Measurements from ENCODE around the gene TACC2. TPM values are rescaled to one million over a fixed set of nuclear protein-coding genes. Genes with fewer than 3 reads are reported as not detected.
"Not testable (repeated sequence)": the region's sequence is repeated elsewhere in the genome, so short reads cannot be mapped to it uniquely, and the experiment has no call there.

TACC2 gene
- total RNA-seq, 1 experiment from 2014 or later = 5.5 TPM

DNA sequence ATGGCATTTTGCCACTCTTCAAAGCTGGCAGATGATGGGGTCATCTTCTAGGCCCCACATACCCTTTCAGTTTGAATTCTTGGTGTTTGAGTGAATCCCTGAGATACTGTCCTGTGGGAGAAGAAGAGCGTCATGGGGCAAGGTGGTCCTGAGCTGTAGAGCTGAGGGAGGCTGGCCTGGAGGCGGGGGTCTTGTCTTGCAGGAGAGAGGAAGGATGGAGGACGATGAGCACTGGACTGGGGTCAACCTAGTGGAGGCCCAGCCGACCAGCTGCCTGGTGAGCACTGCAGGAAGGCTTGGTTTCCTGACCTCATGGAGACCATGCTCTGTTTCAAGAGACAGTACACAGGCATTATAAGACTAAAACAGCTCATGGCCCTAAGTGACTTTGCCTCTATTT is 114.6 kb downstream of the TACC2 start:
- no peak for DNase-seq (ENCODE audit: low spot score)
- in situ Hi-C loops (cut with HindIII; ENCODE audit: low sequenced_read_pairs) = no loop called here

DNA sequence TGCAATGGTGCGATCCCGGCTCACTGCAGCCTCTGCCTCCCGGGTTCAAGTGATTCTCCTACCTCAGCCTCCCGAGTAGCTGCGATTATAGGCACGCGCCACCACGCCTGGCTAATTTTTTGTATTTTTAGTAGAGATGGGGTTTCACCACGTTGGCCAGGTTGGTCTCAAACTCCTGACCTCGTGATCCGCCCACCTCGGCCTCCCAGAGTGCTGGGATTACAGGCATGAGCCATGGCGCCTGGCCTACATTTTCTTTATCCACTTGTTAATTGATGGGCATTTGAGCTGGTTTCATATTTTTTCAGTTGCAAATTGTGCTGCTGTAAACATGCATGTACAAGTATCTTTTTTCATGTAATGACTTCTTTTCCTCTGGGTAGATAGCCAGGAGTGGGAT is 119.8 kb downstream of the TACC2 start:
- in situ Hi-C loops (cut with HindIII; ENCODE audit: low sequenced_read_pairs); DNase-seq (ENCODE audit: low spot score): not testable (repeated sequence)

DNA sequence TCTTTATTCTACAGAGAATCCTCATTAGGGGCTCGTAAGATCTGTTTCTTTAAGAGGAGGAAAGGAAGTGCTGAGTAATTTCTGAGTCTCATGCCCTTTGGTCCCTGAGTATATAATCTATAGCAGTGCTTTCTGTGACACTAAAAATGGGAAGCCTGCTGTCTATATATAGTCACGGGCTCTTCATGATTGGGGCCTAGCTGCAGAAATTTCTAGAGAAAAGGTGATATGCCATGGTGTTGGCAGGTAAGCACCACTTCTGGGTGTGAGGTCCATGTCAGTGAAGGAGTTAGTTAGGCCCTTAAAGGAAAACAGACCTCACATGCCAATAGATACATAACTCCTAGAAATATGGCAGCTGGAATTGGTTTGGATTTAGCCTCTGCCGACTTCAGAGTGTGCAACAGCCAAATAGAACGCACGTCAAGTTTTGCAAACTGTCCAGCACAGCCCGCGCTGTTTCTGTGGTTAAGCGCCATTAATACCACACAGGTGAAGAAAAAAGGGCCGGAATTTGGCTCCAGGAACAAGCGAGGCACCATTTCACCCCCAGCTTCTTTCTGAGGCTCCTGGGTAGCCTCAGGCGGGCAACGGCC is 123.2 kb downstream of the TACC2 start:
- in situ Hi-C loops (cut with HindIII; ENCODE audit: low sequenced_read_pairs) = no loop called here
- no peak for DNase-seq (ENCODE audit: low spot score)

DNA sequence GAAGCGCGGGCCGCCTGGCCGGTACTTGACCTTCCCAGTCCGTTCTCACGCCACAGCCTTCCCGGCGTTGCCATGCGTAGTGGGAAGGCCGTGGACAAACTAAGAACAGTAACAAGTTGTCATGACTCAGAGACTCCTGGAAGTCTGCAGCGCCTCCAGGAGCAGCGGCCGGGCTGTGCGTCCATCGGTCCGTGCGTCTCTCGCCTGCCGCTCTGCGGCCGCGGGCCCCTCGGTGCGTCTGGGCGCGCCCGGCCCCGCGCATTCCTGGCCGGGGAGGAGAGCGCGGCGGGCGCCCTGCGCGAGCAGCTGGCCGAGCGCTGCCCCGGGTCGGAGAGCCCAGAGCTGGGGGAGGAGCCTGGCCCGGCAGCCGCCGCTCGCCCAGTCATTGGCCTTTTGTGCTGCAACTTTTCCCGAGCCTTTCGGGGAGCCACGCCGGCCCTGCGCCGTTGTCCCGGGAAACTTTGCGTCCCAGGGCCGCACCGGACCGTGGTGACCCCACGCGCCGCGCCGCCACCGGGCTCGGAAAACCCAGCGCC is 123.7 kb downstream of the TACC2 start:
- in situ Hi-C loops (cut with HindIII; ENCODE audit: low sequenced_read_pairs) = no loop called here
- peak; percentile 26 for DNase-seq (ENCODE audit: low spot score)

DNA sequence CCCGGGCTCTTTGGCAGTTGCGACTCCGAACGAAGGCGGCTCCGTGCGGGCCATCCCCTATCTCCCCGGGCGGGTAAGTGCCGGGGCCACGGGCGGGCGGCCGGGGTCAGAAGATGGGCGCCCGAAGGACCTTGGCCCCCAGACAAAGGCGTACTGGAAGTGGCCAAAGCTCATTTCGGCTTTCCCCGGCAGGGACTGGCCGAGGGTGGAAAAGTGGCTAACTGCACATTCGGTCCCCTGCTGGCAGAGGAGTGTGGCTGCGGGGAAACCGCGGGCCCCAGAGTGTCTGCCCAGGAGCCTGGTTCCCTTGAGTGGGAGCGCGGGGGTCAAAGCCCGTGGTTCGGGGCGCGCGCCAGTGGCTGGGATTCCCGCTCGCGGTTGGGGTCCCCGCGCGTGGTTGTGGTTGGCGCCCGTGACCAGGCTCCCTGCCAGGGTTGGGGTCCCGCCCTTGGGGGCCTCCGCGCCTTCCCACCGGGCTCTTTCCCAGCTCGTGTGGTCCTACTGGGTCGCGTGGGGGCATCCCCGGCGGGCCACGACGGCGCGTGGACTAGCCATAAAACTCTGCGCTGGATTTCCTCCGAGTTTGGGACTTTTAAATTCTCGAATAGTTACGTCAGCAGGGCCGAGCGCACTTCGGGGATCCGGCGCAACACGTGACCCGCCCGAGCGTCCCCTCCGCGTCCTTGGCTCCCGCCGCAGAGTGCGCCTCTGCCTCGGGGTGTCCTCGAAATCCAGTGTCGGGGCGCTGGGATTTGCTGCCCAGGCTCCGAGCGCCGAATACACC is 124.4 kb downstream of the TACC2 start:
- in situ Hi-C loops (cut with HindIII; ENCODE audit: low sequenced_read_pairs) = no loop called here
- DNase-seq (ENCODE audit: low spot score) = peak; percentile 12

DNA sequence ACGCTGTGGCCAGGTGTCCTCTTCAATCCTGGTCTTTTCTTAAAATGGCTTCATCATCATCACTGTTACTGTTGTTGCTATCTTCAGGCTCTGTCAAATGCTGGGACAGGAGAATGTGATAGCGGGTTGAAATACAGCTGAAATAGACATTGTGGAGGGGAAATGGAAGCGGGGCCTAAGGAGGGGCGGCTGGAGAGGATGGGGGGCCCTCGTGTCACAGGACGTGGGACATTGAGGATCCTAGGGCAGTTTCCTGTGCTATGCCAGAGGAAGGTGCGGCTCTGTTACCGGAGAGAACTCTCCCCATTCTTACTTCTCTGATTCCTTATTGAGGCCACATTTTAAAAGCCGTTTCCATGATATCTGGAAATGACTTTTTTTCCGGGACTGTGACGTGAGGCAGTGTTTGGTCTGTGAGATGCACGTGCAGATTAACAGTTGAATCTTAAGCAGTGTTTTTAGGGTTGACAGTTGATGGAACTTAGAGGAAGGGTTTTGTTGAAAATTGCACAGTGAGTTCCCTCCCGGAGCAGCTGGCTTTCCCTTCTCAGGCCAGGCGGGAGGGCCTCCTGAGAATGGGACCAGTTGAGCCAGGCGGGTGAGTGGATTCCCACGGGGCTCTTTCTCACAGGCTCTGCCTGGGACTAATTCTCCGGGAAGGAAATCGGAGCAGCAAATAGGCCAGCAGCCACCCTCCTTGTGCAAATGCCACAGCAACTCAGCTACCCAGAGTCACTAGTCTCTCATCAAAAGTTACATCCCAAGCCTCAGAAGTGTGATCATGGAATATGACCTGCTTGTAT is 125.2 kb downstream of the TACC2 start:
- no peak for DNase-seq (ENCODE audit: low spot score)
- in situ Hi-C loops (cut with HindIII; ENCODE audit: low sequenced_read_pairs) = no loop called here

DNA sequence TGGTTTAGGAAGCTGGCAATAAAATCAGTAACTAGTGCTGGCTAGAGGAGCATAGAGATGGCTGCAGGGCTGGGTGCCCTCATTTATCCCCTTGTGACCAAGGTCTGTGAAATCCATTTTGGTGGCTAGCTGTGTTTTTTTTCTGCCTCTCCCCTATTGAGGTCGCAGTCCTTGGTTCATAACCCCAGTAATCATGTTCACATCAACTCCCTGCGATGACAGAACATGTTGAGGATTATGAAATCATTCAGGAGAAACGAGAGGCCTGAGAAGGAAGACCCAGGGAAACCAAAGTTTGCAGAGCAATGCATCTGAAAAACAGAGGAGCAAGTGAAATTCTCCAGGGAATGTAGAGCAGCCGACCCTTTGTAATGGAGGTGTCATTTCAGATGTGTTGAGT is 126.9 kb downstream of the TACC2 start:
- DNase-seq (ENCODE audit: low spot score) = no peak
- in situ Hi-C loops (cut with HindIII; ENCODE audit: low sequenced_read_pairs) = no loop called here

DNA sequence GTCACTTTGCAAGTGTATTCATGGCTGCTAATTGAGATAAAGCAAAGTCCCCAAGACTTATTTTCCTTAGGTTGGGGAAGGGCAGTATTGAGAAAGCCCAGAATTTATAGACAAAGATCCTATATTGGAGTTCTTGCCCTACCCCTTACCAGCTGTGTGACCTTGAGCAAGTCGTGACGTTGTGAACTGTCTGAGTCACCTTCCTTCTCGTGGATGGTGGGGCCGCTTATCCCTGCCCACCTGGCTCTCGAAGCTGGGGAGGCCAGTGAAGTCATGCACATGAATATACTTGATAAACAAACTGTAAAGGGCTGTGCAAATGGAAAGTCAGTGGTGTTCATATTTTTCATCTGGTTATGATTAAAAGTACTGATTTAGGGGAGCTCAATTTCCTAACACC is 127.4 kb downstream of the TACC2 start:
- DNase-seq (ENCODE audit: low spot score) = no peak

DNA sequence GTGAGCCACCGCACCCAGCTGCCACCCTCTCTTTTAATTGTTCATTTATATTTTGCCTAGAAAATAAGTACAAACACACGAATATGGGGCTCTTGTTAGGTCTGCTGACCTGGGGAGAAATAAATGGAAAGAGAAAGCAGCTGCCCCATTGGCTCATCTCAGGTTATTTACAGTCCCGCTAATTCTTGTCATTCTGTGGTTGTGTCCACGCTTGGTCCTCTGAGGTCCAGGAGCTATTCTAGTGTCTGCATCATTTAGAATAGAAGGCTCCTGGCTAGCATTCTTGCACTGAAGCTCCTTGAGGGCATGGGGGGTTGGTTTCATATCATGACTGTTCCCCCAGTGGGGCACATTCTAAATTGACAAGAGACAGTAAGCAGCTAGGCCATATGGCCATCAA is 128.5 kb downstream of the TACC2 start:
- in situ Hi-C loops (cut with HindIII; ENCODE audit: low sequenced_read_pairs) = no loop called here
- no peak for DNase-seq (ENCODE audit: low spot score)

More for the DNA sequence above, 127.4 kb downstream of the TACC2 start:
- in situ Hi-C loops (cut with HindIII; ENCODE audit: low sequenced_read_pairs) = no loop called here

DNA sequence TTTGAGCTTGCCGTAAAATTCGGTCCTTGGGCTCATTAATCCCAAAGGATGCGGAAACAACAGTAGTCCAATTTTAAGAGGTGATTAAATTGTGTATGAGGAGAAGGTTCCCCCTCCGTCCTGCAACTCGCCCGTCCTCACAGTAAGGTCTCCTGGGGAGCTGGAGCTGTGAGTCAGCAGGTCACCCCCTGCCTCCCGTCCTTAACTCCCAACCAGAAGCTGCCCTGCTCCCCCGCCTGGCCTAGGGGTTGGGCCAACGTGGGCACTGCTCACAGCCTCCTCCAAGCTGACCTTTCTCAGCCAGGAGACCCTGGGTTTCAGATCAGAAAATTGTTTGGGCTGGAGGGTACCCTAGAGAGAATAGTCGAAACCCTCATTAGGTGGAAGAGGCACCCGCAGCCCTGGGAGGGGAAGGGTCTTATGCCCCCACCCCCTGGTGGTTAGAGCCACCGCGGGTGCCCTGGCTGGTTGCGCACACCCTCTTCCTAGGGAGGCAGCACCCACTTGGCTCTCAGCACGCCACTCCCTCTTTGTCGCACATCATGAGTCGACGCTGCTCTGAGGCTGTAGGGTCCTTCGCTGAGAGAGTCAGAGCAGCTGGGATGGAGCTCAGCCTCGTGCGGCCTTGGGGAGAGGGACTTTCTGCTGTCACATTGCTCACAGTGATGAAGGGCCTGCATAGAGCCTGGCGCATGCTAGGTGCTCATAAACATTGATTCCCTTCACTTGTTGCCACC is 131.2 kb downstream of the TACC2 start:
- DNase-seq (ENCODE audit: low spot score) = no peak
- in situ Hi-C loops (cut with HindIII; ENCODE audit: low sequenced_read_pairs) = no loop called here

DNA sequence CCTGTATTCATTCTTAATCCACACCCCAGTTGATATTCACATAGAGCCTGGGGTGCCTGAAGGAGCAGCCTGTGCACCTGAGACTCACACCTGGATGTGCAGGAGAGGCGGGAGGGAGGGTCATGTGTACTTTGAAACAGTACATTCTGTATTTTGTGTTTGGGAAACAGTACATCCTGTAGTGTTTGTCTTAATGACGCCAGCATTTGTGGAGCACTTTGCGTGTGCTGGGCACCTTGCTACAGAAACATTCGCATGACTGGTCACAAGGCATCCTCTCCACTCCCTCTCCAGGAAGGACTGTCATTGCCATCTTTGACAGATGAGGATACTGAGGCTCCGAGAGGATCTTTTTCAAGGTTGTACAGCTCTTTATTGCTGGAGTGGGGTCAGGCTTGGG is 132.1 kb downstream of the TACC2 start:
- no peak for DNase-seq (ENCODE audit: low spot score)
- in situ Hi-C loops (cut with HindIII; ENCODE audit: low sequenced_read_pairs) = no loop called here

DNA sequence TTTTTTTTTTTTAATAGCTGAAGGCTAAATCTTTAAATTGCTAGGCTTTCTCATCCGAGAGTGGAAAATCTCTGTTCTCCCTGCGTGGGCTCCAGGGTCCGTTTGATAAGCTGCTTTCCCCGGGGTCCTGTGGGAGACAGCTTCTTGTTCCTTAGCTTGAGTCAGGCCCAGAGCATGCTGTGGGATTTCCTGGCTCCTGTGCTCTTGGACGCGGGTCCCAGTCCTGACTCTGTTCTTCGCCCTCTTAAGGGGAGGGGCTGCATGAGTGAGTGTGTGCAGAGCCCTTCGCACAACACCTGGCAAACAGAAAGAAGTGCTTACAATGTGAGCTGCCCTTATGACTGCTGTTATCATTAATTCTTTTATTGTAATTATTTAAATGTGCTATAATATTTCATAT is 133.5 kb downstream of the TACC2 start:
- in situ Hi-C loops (cut with HindIII; ENCODE audit: low sequenced_read_pairs) = no loop called here
- DNase-seq (ENCODE audit: low spot score) = no peak

DNA sequence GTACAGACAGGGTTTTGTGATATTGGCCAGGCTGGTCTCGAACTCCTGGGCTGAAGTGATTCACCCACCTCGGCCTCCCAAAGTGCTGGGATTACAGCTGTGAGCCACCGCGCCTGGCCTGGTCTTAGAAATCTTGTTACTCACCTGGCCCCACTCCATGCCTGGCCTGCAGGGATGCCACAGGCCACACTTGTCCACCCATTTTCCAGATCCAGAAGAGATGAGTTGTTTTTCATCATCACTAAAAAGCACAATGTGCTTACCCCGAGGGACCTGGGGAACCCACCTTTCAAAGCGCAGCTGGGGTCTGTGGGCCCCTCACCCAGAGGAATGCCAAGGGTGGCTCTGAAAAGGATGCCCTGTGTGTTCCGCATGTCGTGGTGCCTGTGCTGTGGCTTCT is 134.2 kb downstream of the TACC2 start:
- DNase-seq (ENCODE audit: low spot score) = no peak
- in situ Hi-C loops (cut with HindIII; ENCODE audit: low sequenced_read_pairs) = no loop called here

DNA sequence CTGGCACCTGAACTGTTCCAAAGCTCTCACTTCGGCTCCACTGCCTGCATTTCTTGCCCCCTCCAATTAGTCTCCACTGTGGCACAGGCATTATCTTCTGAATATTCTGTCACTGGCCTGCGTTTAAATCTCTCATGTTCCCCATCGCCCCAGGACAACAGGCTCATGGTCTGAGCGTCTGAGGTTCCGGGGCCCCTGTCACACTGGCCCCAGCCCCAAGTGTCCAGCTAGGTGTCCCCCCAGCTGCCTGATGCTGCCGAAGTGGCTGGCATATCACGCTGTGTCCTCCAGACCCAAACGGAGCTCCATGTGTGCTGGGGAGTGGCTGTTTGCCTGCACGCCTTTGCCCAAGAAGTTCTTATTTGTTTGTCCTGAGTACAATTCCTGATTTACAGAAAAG is 135.4 kb downstream of the TACC2 start:
- DNase-seq (ENCODE audit: low spot score) = no peak
- in situ Hi-C loops (cut with HindIII; ENCODE audit: low sequenced_read_pairs) = no loop called here

DNA sequence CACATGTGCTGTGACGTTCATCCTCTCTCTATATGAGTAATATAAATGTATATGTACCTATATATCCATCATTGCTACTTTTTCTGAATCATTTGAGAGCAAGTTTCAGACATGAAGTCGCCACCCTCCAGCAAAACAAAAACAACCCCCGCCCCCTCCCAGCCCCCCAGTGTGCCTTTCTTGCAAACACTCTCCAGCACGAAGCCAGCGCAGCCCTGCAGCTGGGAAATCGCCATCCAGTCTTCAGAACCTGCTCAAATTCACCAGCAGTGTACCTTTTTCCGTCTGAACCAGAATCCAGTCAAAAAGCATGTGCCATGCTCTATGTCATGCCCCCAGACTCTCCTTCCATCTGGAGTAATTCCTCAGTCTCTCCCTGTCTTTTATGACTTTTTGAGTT is 135.8 kb downstream of the TACC2 start:
- no peak for DNase-seq (ENCODE audit: low spot score)
- in situ Hi-C loops (cut with HindIII; ENCODE audit: low sequenced_read_pairs) = no loop called here

DNA sequence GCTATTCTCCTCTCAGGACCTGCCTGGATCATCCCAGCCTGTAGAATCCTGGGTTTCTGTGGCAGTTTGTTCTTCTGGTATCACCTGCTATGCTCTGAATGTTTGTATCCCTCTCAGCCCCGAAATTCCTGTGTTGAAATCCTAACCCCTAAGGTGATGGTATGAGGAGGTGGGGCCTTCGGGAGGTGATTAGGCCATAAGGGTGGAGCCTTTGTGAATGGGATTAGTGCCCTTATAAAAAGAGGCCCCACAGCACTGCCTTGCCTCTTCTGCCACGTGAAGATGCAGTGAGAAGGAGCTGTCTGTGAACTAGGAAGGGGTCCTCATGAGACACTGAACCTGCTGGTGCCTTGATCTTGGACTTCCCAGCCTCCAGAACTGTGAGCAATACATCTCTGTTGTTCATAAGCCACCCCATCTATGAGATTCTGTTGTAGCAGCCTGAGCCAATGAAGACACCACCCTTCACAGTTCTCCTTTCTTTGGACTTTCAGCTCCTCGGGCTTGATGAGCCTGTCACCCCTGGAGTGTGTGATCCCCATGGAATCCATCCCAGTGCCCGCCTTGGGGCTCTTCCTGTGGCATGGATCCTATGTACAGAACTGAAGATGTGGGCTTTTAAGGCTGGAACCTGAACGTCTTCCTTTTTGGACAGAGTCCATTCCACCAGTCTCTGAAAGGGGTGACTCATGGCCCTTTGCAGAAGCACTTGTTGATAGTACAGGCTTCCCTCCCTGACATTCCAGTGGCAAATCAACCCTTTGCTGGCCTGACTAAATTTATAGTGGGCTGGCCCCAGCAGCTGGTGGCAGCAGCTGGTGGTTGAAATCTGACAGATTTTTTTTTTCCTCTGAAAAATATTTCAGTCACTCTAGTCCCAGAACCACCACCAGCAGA is 138.0 kb downstream of the TACC2 start:
- in situ Hi-C loops (cut with HindIII; ENCODE audit: low sequenced_read_pairs) = no loop called here
- no peak for DNase-seq (ENCODE audit: low spot score)

DNA sequence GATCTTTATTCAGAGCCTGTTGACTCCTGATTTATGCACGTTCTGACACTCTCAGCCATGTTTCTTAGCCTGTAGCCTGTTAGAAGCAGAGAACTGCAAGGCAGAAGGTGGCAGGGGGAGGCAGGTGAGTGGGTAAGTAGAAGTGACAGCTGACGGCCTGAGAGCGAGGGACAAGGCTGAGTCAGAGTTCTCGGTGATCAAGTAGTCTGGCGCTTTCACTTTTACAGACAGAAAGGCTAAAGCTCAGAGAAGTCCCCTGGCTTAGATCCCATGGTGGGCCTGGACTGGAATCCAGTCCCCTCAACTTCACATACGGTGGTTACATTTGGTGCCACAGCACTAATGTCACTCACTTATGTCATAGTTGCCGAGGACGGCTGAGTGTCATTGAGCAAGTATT is 139.0 kb downstream of the TACC2 start:
- in situ Hi-C loops (cut with HindIII; ENCODE audit: low sequenced_read_pairs) = no loop called here
- DNase-seq (ENCODE audit: low spot score) = no peak

DNA sequence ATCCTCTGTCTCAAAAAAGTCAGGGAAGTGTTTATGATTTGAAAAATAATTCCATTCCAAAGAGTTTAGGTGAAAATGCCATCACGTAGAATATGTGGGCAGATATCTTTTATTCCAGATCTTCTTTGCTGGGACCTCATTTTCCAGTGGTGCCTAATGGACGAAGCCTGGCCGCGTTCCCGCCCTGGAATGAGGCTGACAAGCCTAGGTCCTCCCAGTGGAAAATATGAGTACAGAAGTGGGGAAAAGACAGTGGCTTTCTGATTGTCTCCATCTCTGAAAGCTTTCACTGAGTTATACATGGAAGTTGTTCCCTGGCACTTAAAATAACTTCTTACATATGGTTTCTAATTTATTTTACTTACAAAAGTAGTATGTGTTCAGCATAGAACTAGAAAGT is 139.4 kb downstream of the TACC2 start:
- no peak for DNase-seq (ENCODE audit: low spot score)
- in situ Hi-C loops (cut with HindIII; ENCODE audit: low sequenced_read_pairs) = no loop called here
